Thymus (tissue), 11 donors: ENCODE measurements around the gene SIVA1. TPM values are rescaled to one million over a fixed set of nuclear protein-coding genes. Genes with fewer than 3 reads are reported as not detected.

ENCODE experiments used
- DNase-seq, 9 donors: peaks; one replicate each; pipeline ENCODE4 v3.0.0-alpha.2; 2013; ENCODE audit warnings: low spot score in 9 of 9, low read depth in 6 of 9, missing footprints in 1 of 9
- H3K27ac ChIP-seq, 2 donors: one replicate each; pipeline ENCODE4 v1.5.1; 2013; ENCODE audit warnings: control low read depth in 1 of 2, low read depth in 1 of 2, low read length in 1 of 2, mild to moderate bottlenecking in 1 of 2, moderate library complexity in 1 of 2
- H3K27me3 ChIP-seq, 2 donors: one replicate each; pipeline ENCODE4 v1.5.1; 2013; ENCODE audit warnings: low read length in 1 of 2; ENCODE audit not compliant: control insufficient read depth in 2 of 2, insufficient read depth in 1 of 2
- H3K36me3 ChIP-seq, 2 donors: one replicate each; pipeline ENCODE4 v1.5.1; 2013; ENCODE audit warnings: low read length in 1 of 2, mild to moderate bottlenecking in 1 of 2, moderate library complexity in 1 of 2; ENCODE audit not compliant: control insufficient read depth in 2 of 2, insufficient read depth in 2 of 2
- H3K4me1 ChIP-seq, 2 donors: one replicate each; pipeline ENCODE4 v1.5.1; 2013; ENCODE audit warnings: low read length in 2 of 2; ENCODE audit not compliant: control insufficient read depth in 2 of 2, insufficient read depth in 2 of 2
- H3K4me3 ChIP-seq, 2 donors: one replicate each; pipeline ENCODE4 v1.5.1; 2013; ENCODE audit warnings: low read length in 2 of 2, control low read depth in 1 of 2, mild to moderate bottlenecking in 1 of 2
- H3K9me3 ChIP-seq, 2 donors: one replicate each; pipeline ENCODE4 v1.5.1; 2013; ENCODE audit warnings: low read length in 1 of 2, mild to moderate bottlenecking in 1 of 2; ENCODE audit not compliant: control insufficient read depth in 2 of 2, insufficient read depth in 1 of 2
- WGBS: extraction: QIAGEN DNeasy Blood & Tissue Kit; methylation state at CpG from one replicate; pipeline ENCODE4 v1.1.7; 2013; 5-methylcytosine and 5-hydroxymethylcytosine counted together
- polyA plus RNA-seq: library from polyadenylated mRNA; stranded (reverse); fragments of 200-250 nt; gene quantifications from one replicate; pipeline ENCODE4 v1.2.3, GENCODE V29; 2013
- total RNA-seq: library from RNA; stranded (reverse); fragments of 120-200 nt; gene quantifications from one replicate; pipeline ENCODE4 v1.2.4, GENCODE V29; 2013
- donor health status: healthy.

Gene SIVA1
- total and polyA plus RNA-seq, 2 donors = 143 to 308 TPM

- Histone ChIP-seq H3K27me3 (no peaks in the 10 kb centered on the region), H3K4me1 (peaks cover 0 to 7% of the 10 kb centered on the region in 2 donors), H3K9me3 (peaks cover 0 to 2% of the 10 kb centered on the region in 2 donors), H3K4me3 (no peak overlapping the region), H3K36me3 (peaks cover 24 to 46% of the 10 kb centered on the region in 2 donors), H3K27ac (no peak overlapping the region)
- WGBS = 61% methylated on average over 20 of the region's 20 CpGs
- DNase-seq = peak in 6 of 9 donors; percentile 37 to 80 (median 62)
Measured at GRCh38 chr14:104708606-104709268, 44.2 kb upstream of the SIVA1 start.

- peaks cover 27 to 41% of the 10 kb centered on the region in 2 donors for H3K36me3 ChIP-seq
- H3K9me3 ChIP-seq = peaks cover 0 to 2% of the 10 kb centered on the region in 2 donors
- no peak overlapping the region for H3K4me3 ChIP-seq
- 94% methylated on average over 18 of the region's 18 CpGs for WGBS
- peaks cover 0 to 7% of the 10 kb centered on the region in 2 donors for H3K4me1 ChIP-seq
- H3K27ac ChIP-seq = no peak overlapping the region
- DNase-seq = no peak
- no peaks in the 10 kb centered on the region for H3K27me3 ChIP-seq
Measured at GRCh38 chr14:104709387-104710039, 43.4 kb upstream of the SIVA1 start.

GRCh38 chr14:104710071-104710735 is 42.7 kb upstream of the SIVA1 start:
- no peak overlapping the region for H3K27ac ChIP-seq
- peaks cover 0 to 2% of the 10 kb centered on the region in 2 donors for H3K9me3 ChIP-seq
- no peaks in the 10 kb centered on the region for H3K27me3 ChIP-seq
- no peak for DNase-seq
- 97% methylated on average over 34 of the region's 34 CpGs for WGBS
- H3K4me1 ChIP-seq = peaks cover 0 to 7% of the 10 kb centered on the region in 2 donors
- H3K36me3 ChIP-seq = peaks cover 28 to 47% of the 10 kb centered on the region in 2 donors
- H3K4me3 ChIP-seq = no peak overlapping the region

GRCh38 chr14:104712881-104713734 is 39.8 kb upstream of the SIVA1 start:
- Histone ChIP-seq H3K27ac (no peak overlapping the region), H3K36me3 (peaks cover 29 to 40% of the 10 kb centered on the region in 2 donors), H3K4me3 (no peak overlapping the region), H3K9me3 (peaks cover 0 to 2% of the 10 kb centered on the region in 2 donors), H3K27me3 (no peaks in the 10 kb centered on the region), H3K4me1 (peaks cover 0 to 7% of the 10 kb centered on the region in 2 donors)
- no peak for DNase-seq
- WGBS = 80% methylated on average over 40 of the region's 40 CpGs

DNA sequence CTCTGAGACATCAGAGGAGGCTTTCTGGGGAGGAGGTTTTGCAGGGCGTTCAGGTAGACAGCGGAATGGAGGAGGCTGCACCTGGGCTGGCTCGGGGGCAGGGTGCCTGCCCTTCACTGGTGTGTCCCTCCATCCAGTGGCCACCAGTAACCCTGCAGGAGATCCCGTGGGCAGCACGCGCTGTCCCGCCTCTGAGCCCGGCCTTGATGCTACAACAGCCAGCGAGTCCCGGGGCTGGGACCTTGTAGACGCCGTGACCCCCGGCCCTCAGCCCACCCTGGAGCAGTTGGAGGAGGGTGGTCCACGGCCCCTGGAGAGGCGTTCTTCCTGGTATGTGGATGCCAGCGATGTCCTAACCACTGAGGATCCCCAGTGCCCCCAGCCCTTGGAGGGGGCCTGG is 38.9 kb upstream of the SIVA1 start:
- Histone ChIP-seq H3K9me3 (no peaks in the 10 kb centered on the region), H3K4me1 (peaks cover 0 to 4% of the 10 kb centered on the region in 2 donors), H3K36me3 (peaks cover 32 to 44% of the 10 kb centered on the region in 2 donors), H3K4me3 (no peak overlapping the region), H3K27me3 (no peaks in the 10 kb centered on the region), H3K27ac (no peak overlapping the region)
- 95% methylated on average over 16 of the region's 16 CpGs for WGBS
- DNase-seq = no peak

GRCh38 chr14:104714681-104715080 is 38.3 kb upstream of the SIVA1 start:
- peaks cover 0 to 4% of the 10 kb centered on the region in 2 donors for H3K4me1 ChIP-seq
- WGBS = 99% methylated on average over 31 of the region's 31 CpGs
- peaks cover 37 to 49% of the 10 kb centered on the region in 2 donors for H3K36me3 ChIP-seq
- DNase-seq = no peak
- H3K4me3 ChIP-seq = no peak overlapping the region
- H3K27me3 ChIP-seq = no peaks in the 10 kb centered on the region
- H3K9me3 ChIP-seq = no peaks in the 10 kb centered on the region
- no peak overlapping the region for H3K27ac ChIP-seq

- DNase-seq = no peak
- Histone ChIP-seq H3K4me3 (no peak overlapping the region), H3K36me3 (peaks cover 37 to 44% of the 10 kb centered on the region in 2 donors), H3K4me1 (peaks cover 0 to 4% of the 10 kb centered on the region in 2 donors), H3K9me3 (no peaks in the 10 kb centered on the region), H3K27ac (no peak overlapping the region), H3K27me3 (no peaks in the 10 kb centered on the region)
- WGBS = 97% methylated on average over 18 of the region's 18 CpGs
Measured at GRCh38 chr14:104715416-104715815, 37.5 kb upstream of the SIVA1 start.

GRCh38 chr14:104715871-104716270 is 37.1 kb upstream of the SIVA1 start:
- H3K27ac ChIP-seq = no peak overlapping the region
- no peak overlapping the region for H3K4me3 ChIP-seq
- no peaks in the 10 kb centered on the region for H3K27me3 ChIP-seq
- no peaks in the 10 kb centered on the region for H3K9me3 ChIP-seq
- DNase-seq = no peak
- peaks cover 0 to 4% of the 10 kb centered on the region in 2 donors for H3K4me1 ChIP-seq
- WGBS = 96% methylated on average over 12 of the region's 12 CpGs
- peaks cover 34 to 40% of the 10 kb centered on the region in 2 donors for H3K36me3 ChIP-seq
